ENCODE data around the gene EXO1.
"Not testable (repeated sequence)": the region's sequence is repeated elsewhere in the genome, so short reads cannot be mapped to it uniquely, and the experiment has no call there.

The EXO1 gene
- long read RNA-seq, donor 1, result 0 reads
- long read RNA-seq, donor 2, result 0 reads
- long read RNA-seq, donor 3, result 0 reads
- long read RNA-seq, donor 4, result 0 reads
- long read RNA-seq, donor 5, result 0 reads
- long read RNA-seq, donor 6, result 0 reads
- long read RNA-seq, donor 7, partial matches to known transcripts, result 0 of 1 reads
- long read RNA-seq, donor 7, other reads (novel, unspliced or antisense), result 0 of 1 reads
- long read RNA-seq, donor 8, result 0 reads

DNA sequence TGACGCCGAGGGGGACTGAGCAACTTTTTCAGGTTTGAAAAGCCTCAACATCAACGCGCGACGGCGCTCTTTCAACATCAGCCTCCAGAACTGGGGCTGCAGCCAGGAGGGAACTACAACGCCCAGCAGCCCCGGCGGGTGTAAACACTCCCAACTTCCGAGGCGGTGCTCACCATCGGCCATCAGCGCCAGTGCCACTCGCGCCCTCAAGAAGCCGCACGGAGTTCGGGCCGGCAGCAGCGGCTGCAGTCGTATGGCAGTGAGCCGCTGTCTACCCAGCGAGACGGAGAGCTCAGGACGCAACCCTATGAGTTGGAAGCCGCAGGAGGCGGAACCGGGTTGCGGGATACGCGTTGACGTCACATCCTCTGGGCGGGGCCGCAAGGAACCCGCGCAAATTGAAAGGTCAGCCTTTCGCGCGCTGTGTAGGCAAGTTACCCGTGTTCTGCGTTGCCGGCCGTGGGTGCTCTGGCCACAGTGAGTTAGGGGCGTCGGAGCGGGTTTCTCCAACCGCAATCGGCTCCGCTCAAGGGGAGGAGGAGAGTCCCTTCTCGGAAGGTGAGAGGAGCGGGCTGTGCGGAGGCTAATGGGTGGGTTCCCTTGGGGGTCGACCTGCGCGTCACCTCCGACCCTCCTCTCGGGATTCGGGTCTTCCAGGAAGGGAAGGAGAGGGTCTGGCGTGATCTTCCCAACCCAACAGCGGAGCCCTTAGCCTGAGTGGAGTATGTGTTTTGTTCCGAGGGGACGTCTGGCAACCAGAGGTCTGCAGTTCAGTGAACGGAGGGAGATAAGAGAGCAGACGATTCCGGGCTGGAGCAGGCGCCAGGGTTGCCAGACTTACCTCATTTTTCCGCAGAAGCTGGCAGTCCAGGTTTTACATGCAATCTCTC is at the start of gene EXO1:
Gene EXO1, plus strand, starts transcription at position 409 of the 890 bp plus-strand sequence. CDS start 2,222 bp downstream, outside the sequence.
- peak; percentile 99 for DNase-seq

DNA sequence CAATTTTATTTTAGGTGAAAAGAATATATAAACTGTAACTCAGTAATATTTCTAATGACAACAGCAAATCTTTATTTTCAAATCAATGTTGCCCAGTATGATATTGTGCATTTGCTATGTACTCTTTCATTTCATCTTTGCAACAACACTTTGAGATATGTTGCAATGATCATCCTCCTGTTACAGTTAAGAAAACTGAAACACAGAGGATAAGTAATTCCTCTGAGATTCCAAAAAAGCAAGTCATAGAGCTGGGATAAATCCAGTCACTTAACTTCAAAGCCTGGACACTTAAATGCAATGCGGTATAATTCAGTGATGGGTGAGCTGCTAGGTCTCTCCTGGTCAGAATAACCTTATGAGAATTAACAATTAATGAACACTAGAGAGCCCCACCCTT is 48.6 kb upstream of the EXO1 start:
- no peak for DNase-seq

DNA sequence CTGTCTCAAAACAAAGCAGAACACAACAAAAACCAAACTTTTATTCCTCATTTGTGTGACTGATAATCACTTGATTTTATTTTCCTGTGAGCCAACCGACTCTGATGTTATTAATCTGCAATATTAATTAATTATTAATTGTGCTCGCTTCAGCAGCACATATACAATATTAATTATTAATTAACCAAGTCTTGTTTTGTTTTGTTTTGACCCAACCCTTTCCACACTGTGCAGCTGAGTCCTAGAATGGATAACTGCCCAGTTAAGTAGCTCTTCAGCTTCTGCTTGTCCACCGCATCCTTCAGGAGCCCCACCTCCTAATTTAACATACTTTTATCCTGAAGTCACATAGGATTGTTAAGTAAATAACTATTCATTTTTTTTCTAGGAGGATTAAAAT is 47.4 kb upstream of the EXO1 start:
- no peak for DNase-seq

DNA sequence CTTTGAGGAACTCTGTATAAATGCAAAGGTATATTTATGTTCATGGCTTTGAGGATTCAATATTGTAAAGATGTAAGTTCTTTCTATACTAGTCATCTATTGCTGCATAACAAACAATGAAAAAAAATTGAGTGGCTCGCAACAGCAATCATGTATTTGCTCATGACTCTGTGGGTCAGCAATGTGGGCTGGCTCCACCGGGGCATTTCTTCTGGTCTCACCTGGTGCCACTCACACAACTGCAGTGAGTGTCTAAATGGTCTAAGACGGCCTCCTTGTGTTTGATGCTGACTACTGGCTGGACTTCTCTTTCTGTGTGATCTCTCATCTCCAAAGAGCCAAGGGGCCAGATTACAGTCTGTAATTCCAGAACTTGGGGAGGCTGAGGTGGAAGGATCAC is 45.1 kb upstream of the EXO1 start:
- no peak for DNase-seq

DNA sequence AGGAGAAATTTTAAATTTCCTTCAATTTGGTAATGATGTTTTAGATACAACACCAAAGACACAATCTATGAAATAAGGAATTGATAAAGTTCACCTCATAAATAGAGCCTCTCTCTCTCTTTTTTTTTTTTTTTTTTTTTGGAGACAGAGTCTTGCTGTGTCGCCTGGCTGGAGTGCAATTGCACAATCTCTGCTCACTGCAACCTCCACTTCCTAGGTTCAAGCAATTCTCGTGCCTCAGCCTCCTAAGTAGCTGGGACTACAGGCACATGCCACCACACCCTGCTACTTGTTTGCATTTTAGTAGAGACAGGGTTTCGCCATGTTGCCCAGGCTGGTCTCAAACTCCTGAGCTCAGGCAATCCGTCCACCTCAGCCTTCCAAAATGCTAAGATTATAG is 43.3 kb upstream of the EXO1 start:
- not testable (repeated sequence) for DNase-seq

DNA sequence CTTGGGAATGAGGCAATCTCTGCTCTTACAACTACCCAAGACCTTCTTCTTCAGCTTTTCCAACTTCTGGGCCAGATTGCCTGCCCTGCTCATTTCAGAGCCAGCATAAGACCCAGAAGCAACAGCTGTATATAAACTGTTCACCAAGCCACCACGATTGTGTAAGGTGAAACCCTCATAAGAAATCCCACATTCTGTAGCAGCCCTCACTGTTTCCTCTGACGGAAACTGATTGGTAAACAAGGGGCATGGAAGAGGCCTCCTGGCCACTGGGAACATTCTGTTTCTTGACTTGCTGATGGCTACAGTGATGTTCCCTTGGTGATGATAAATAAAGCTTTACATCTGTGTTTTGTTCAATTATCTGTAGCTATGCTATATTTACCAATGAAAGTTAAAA is 39.7 kb upstream of the EXO1 start:
- DNase-seq, result no peak

DNA sequence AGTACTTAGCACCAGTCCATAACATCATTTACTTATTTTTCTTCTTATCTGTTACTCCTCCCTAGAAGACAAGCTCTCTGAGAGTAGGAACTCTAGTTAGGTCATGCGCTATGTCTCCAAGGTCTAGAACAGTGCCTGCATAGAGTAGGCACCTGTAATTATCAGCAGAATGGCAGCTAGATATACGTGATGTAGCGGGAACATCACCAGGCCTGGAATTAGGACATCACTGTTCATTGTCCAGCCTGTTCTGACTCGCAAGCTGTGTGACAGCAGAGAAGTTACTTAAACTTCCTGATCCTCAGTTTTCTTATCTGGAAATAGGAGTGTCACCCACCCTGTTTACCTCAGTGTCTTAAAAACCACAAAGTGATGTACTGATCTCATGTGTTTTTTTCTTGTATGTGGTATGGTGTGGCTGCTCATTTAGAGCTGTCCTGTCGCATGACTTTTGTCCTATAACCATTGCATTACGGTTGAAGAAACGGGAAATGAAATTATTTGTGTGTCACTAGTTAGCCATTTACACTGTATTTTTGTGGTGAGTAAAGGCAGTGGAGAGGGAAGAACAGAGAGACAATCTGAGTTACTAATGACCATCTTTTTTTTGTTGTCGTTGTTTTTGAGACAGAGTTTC is 37.1 kb upstream of the EXO1 start:
- DNase-seq, result no peak

DNA sequence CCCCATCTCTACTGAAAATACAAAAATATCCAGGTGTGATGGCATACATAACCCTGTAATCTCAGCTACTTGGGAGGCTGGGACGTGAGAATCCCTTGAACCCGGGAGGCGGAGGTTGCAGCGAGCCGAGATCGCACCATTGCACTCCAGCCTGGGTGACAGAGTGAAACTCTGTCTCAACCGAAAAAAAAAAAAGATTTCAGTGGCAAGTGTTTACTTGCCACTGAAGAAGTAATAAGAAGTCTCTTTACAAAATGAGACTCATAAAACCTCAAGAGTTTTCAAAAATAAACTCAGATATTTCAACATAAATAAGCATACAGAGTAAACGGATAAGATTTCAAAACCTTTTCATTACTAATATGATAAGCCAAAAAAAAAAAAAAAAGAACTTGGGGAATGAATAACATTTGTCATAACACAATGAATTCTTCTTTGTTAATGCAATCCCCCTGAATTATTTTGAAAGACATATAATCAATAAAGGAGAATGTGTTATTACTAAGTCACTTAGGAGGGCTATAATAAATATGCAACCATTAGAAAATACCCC is 34.2 kb upstream of the EXO1 start:
- DNase-seq, result no peak

DNA sequence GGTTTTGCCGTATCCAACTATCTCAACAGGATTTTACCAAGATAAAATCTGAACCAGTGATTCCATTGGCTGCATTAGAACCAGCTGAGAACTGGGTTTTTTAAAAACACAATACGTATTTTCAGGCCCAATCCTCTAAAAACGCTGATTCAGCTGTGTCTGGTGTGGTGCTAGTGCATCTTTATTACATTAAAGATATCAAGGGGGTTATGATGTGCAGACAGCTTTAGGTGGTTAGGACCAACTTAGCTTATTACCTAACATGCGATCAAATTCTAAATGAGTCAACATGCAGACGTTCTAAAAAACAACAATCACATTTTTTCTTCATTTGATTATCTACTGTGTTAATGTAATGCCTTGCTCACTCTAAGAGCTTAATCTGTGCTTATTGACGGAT is 32.0 kb upstream of the EXO1 start:
- no peak for DNase-seq

DNA sequence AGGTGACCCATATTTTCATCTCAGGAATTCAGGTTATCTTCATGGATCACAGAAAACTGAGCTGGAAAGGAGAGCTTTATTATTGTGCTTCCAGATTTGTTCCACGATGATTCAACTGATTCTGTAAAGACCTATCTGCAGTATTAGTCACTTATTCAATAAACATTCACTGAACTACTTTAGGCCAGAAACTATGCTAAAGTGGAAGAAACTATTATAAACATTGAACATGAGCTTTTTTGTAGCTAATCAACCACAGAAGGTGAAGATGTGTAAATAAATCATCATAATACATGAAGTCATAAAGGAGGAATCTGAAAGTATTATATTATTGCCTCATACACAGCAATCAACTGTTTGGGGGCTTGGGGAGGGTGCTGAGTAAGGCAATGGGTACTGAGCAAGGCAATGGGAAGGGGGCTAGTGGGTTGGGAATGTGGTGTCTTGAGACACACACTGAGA is 30.6 kb upstream of the EXO1 start:
- no peak for DNase-seq

DNA sequence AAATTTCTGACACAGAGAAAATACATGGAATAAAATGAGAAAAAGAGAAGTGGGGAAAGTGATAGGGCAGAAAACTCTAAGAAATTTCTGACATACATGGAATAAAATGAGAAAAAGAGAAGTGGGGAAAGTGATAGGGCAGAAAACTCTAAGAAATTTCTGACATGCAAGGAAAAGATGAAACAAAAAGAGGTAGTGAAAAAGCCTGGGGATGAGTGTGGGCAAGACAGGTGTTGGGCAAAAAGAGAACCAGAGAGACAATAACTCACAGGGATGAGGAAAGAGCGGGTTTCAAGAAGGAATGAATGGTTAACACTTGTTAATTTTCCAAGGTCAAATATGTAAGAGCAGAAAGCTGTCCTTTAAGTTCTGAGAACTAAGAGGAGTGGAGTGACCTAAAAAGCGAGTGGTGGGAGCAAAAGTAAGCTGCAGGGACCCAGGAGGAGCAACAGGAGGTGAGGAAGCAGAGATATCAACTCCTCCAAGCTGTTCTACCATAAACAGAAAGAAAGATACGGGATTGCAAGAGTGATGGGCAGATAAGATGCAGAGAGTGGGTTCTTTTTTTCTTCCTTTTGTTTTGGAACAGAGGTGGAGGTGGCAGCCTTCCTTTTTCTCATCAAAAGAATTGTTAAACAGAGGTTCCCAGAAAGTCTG is 29.9 kb upstream of the EXO1 start:
- DNase-seq, result no peak

DNA sequence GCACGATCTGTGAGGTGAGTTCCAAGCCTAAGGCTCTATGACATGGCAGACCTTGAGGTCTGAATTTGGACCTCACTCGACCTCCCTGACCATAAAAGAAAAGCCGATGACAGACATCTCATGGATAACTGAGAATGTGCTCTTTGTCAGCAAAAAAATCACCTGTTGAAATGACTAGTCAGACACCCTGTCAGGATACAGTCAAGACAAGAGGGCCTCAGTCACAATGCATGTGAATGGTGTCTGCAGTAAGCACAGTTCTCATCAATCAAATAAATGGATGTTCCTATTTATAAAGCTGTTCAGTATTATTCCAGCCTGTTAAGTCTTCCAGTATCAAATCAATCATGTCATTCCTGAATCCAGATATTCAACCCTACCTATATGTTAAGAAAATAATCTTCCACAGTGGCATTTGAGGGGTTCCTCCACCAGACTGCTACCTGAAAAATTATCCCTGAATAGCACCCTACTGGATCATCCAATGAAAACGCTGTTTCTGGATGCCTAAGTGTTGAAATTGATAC is 28.6 kb upstream of the EXO1 start:
- no peak for DNase-seq

DNA sequence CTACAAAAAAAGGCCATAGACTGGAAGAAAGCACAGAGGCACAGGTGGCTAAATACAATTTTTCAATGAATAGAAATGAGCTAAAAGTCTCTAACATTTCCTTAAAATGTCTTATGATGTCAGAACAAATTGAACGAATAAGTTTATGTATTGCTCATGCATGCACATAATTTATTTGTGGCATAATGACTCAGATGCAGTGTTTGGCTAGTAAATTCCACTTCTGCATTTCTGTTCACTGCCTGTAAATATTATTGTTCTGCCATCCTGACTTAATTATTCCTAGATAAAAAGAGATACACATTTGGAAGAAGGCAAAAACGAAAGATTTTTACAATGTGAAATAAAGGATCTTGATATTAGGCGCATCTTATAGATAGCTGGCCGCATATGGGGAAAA is 26.6 kb upstream of the EXO1 start:
- no peak for DNase-seq

DNA sequence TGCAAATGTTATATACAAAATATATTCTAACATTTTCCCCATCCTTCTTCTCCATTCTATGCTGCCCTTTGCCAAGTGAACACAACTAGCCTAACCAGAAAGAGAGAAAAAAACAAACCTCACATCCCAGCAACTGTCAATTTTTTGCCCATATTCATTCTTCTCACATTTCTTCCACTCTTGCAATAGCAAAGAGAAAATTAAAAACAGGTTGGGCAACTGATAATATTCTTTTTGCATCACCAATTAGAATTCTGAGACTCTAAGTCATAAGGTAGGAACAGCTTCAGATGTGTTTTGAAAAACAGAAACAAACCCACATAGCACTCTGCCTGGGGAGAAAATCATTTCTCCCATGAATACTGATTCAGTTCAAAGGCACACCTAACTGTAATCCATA is 25.2 kb upstream of the EXO1 start:
- DNase-seq, result no peak

DNA sequence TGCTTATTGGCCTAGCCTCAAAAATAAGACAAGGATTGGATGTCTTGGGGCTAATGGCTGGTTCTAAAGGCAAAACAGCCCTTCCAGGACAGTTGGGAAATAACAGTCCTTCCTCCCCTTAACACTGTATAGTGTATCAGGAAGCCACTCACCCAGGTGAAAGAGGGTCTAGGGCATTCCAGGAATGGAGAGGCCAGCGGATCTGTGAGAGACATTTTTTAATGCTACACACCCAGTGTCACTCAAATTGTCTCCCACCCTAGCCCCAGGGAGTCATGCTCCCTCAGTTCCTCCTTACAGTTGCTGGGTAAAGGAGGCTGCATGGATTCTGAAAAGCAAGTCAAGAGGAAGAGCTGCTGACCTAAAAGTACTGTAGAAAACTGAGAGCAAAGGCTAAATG is 24.1 kb upstream of the EXO1 start:
- no peak for DNase-seq

DNA sequence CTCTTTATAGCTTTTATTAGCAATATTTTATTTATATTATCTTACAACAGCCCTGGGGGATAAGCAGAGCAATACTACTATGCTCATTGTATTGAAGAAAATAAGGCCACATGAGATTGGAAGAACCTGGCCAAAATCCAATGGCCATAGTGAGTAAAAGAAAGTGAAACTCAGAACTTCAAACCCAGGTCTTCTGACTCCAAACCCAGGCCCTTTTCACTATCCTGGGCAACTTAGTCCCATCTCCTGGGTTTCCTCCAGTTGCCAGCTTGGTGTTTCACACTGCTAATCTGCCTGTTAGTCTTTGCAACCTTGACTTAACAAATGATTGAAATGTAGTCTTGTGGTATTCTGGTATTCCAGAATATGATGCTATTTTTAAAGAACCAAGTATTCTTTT is 22.4 kb upstream of the EXO1 start:
- no peak for DNase-seq

DNA sequence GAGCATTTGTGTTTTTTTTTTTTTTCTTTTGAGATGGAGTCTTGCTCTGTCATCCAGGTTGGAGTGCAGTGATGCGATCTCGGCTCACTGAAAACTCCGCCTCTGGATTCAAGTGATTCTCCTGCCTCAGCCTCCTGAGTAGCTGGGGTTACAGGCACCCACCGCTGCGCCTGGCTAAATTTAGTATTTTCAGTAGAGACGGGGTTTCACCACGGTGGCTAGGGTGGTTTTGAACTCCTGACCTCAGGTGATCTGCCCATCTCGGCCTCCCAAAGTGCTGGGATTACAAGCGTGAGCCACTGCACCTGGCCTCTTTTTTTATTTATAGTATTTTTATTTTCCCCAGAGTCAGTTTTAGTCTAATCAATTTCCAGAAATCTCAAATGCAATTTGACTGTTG is 21.4 kb upstream of the EXO1 start:
- not testable (repeated sequence) for DNase-seq

DNA sequence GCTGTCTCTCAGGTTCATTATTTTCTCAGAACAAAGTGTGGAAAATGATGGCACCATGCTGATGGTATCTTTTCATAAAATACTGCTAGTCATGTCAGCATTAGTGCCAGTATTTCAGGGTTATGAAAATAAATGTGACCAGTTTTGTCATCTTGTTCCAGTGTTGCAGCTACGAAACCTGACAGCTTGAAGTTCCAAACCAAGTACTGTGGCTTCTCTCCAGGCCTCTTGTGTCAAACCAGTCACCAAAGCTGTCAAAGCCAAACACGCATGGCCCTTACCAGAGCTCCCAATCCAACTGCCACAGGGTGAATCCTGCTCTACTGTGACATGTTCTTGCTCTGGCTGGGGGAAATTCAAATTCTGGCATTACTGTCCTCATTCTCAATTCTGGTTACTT is 20.7 kb upstream of the EXO1 start:
- DNase-seq, result no peak

DNA sequence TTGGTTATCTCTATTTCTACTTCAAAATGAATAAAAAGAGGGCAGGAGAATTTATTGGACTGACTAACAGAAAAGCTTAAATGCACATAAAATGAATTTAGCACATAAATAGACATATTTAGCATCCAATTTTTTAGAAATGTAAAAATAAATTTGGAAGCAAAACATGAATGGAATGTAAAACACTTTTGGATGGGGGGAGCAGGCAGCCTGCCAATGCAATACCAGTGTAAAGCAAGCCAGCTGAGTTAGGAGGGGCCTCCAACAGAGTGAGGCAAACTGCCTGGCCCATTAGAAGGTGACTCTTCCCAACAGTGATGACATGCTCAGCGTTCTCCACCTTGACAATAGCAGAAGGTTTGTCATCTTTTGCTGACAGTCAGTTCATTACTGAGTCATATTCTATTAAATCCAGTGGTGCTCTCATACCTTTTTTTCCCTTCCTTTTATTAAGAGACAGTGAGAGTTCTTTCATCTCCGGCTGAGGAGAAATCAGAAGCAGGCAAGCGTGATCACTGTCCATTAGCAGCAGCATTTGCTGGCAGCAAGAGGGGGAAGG is 19.5 kb upstream of the EXO1 start:
- DNase-seq, result no peak

DNA sequence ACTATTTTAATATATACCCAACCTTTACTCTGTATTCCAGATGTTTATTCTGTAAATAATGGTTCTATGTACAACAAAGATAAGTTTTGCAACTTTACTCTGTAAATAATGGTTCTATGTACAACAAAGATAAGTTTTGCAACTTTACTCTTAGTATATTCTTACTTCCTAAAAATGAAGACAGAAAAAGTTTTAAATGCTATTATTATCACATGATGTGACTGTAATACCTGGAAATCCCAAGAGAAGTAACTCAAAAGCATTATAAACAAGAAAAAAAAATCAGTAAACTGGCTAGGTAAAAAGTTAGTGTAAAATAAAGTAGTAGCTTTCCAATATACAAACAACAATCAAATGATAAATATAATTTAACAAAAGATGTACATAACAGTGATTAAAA is 18.5 kb upstream of the EXO1 start:
- DNase-seq, result no peak

DNA sequence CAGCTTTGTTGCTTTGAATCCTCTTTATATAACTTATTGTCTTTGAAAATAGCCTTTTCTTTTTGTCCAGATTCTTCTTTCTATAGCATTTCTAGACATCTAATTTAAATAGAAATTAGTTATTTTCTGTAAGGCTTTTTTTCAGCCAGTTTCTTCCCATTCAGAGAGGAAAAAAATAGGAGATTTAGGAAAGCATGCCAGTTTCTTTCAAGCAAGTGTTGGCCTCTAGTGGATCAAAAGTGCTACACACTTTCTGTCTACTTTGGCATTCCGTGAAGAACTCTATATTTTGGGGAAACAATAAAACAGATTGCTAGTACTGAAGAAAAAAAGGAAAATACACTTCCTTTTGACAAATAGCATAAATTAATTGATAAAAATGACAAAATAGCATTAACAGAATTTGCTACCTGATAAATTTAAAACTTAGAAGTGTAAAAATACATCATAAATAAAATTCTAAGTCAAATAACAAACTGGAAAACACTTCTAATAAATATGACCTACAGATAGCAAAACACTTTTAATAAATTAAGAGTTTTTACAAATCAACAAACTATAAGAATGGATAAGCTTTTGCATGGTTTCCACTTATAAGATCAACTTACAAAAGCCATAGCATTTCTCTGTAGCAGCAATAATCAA is 13.1 kb upstream of the EXO1 start:
- DNase-seq, result no peak

Measured in right kidney (tissue), 9 donors.